Mucosa of stomach (tissue), 1 donor: ENCODE data around the gene ELMO1.

Source experiments
- H3K27me3 ChIP-seq: one replicate; pipeline ENCODE4 v1.7.0; 2013; ENCODE audit warnings: mild to moderate bottlenecking, low read length; ENCODE audit not compliant: control insufficient read depth, insufficient read depth
- H3K36me3 ChIP-seq: one replicate; pipeline ENCODE4 v1.7.0; 2013; ENCODE audit warnings: low read length; ENCODE audit not compliant: control insufficient read depth, insufficient read depth
- H3K4me1 ChIP-seq: one replicate; pipeline ENCODE4 v1.7.0; 2013; ENCODE audit warnings: mild to moderate bottlenecking, low read length; ENCODE audit not compliant: control insufficient read depth, insufficient read depth
- H3K4me3 ChIP-seq: one replicate; pipeline ENCODE4 v1.7.0; 2013; ENCODE audit warnings: low read length
- H3K9ac ChIP-seq: one replicate; pipeline ENCODE4 v1.7.0; 2013; ENCODE audit warnings: mild to moderate bottlenecking, low read length, moderate library complexity
- H3K9me3 ChIP-seq: one replicate; pipeline ENCODE4 v1.7.0; 2013; ENCODE audit warnings: mild to moderate bottlenecking, low read length, moderate library complexity; ENCODE audit not compliant: control insufficient read depth
- donor health status: Pancreatic carcinoma.

The ELMO1 gene

DNA sequence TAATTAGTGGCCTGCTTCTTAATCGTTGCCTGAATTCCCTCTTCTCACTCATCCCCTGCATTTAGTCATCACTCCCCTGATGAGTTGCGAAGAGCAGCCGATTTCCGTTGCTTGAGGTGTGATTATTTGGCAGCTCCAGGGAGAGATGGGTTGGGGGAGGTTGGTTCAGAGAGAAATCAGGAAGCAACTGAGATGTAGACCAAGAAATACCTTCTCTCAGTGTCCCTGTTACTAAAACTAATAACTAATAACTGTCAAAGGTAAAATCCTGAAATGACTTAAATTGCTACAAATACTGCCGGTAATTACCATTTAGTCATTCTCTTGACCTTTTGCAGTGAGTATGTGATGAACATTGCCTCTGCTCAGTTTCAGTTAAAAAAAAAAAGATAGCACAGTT lies 76.9 kb downstream of the ELMO1 start:
- Histone ChIP-seq H3K4me3 (no peak overlapping the region), H3K27me3 (no peaks in the 10 kb centered on the region), H3K36me3 (no peaks in the 10 kb centered on the region), H3K9me3 (no peaks in the 10 kb centered on the region), H3K4me1 (no peaks in the 10 kb centered on the region), H3K9ac (no peak overlapping the region)

DNA sequence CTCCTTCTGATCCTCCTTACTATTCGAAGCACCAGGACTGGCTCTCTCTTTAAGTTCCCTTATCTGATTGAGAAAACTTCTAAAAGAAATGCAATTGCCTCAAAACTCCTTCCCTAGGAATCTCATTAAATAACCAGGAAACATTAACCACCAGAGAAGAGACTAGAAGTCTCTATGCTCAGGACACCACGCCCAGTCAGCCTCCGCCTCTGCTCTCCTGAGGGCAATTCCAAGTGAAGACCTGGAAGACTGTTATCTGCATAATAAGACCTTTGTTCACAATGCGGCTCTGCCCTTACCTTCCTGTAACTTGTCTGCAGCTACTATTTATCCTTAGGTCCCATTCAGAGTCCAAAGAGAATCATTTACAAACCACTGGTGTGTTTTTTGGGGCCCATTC lies 78.8 kb downstream of the ELMO1 start:
- no peaks in the 10 kb centered on the region for H3K36me3 ChIP-seq
- no peak overlapping the region for H3K9ac ChIP-seq

DNA sequence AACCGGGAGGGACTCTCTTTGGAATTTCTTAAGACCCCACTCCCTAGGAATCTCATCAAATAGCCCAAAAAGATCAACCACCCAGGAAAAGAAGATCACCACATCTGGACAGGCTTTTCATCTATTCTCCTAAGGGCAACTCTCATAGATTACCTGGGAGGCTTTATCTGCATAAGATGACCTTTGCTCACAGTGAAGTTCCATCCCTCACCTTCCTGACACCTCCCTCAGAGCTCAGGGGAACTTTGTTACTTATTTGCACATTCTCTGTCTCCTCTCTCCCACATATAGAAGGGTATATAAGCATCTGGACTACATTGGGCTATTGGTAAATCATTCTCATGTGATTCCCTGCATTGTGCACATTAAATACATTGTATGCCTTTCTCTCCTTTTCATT lies 80.1 kb downstream of the ELMO1 start:
- Histone ChIP-seq H3K36me3 (no peaks in the 10 kb centered on the region), H3K27me3 (no peaks in the 10 kb centered on the region), H3K9me3 (no peaks in the 10 kb centered on the region), H3K4me1 (no peaks in the 10 kb centered on the region), H3K4me3 (no peak overlapping the region), H3K9ac (no peak overlapping the region)

More for the DNA sequence above, 78.8 kb downstream of the ELMO1 start:
- Histone ChIP-seq H3K4me1 (no peaks in the 10 kb centered on the region), H3K9me3 (no peaks in the 10 kb centered on the region), H3K4me3 (no peak overlapping the region), H3K27me3 (no peaks in the 10 kb centered on the region)

DNA sequence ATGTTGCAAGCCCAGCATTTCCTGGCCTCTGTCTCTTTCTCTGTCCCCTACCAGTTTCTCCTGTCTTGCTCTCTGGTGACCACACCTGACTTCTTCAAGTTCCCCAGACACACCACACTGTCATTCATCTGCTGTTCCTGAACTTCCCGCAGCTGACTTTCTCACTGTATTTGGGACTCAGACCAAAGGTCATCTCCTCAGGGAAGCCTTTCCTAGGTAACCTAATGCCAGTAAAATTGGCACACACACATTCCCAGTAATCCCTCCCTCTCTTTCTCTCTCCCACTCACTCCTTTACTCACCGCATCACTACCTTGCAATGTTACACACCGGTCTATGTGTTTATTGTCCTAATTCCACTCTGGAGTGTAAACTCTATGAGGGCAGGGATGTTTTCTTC lies 81.7 kb downstream of the ELMO1 start:
- H3K4me3 ChIP-seq: no peak overlapping the region
- no peaks in the 10 kb centered on the region for H3K9me3 ChIP-seq
- H3K9ac ChIP-seq: no peak overlapping the region
- no peaks in the 10 kb centered on the region for H3K36me3 ChIP-seq
- H3K4me1 ChIP-seq: no peaks in the 10 kb centered on the region
- no peaks in the 10 kb centered on the region for H3K27me3 ChIP-seq

DNA sequence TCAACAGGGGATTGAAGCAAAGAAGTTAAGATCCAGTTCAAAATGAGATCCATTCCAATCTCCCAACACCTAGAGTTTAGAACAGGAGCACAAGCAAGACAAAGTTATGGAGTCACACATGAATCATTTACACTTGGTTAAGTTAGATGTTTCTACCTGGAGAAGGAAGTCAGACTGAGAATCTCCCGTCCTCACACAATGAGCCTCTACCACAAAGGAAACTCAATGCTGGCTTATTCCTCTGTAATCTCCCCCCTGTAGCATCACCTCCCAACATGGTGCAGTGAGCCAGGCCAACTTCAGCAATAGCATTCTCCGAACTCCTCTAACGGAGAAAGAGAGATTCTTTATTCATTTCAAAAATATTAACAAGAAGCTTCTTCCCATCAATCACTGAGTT lies 82.2 kb downstream of the ELMO1 start:
- H3K9me3 ChIP-seq: no peaks in the 10 kb centered on the region
- no peaks in the 10 kb centered on the region for H3K27me3 ChIP-seq
- H3K36me3 ChIP-seq: no peaks in the 10 kb centered on the region
- no peaks in the 10 kb centered on the region for H3K4me1 ChIP-seq
- no peak overlapping the region for H3K4me3 ChIP-seq
- H3K9ac ChIP-seq: no peak overlapping the region

DNA sequence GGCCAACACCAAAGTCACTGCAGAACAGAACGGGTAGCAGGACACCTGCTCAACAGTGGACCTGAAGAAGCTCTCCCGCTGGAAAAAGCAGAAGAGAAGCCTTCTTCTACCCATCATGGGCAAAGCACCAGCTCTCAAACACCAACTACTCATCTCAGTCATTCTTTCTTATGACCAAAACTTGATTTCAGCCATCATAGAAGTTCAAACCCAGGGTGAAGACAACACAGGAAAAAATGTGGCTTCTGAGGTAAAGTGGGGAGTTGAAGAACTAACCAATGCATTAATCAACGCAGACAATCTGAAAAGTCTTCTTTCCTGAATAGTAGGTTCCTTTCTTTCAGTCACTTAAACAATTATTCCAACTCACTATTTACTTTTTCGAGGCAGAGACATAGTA lies 83.3 kb downstream of the ELMO1 start:
- no peak overlapping the region for H3K9ac ChIP-seq
- H3K36me3 ChIP-seq: no peaks in the 10 kb centered on the region
- no peak overlapping the region for H3K4me3 ChIP-seq
- H3K9me3 ChIP-seq: no peaks in the 10 kb centered on the region
- H3K27me3 ChIP-seq: no peaks in the 10 kb centered on the region
- no peaks in the 10 kb centered on the region for H3K4me1 ChIP-seq

DNA sequence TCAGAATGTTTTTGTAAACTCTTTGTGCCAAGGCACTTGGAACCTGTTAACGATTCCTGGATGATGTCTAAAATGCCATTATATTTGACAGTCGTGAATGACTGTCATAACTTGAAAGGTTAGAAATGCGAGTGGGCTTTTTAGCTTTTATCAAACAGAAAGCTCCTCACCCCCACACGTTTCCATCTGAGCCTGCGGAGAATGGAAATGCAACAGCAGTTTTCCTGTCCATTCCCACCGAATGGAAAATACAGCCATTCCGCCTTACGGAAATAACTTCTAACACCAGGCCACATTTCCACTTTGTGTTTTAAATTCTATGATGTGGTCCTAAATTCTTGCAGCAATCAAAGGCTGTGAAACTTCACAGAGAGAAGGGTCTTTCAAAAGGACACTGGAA lies 83.8 kb downstream of the ELMO1 start:
- Histone ChIP-seq H3K4me3 (no peak overlapping the region), H3K27me3 (no peaks in the 10 kb centered on the region), H3K9me3 (no peaks in the 10 kb centered on the region), H3K4me1 (no peaks in the 10 kb centered on the region), H3K9ac (no peak overlapping the region), H3K36me3 (no peaks in the 10 kb centered on the region)

DNA sequence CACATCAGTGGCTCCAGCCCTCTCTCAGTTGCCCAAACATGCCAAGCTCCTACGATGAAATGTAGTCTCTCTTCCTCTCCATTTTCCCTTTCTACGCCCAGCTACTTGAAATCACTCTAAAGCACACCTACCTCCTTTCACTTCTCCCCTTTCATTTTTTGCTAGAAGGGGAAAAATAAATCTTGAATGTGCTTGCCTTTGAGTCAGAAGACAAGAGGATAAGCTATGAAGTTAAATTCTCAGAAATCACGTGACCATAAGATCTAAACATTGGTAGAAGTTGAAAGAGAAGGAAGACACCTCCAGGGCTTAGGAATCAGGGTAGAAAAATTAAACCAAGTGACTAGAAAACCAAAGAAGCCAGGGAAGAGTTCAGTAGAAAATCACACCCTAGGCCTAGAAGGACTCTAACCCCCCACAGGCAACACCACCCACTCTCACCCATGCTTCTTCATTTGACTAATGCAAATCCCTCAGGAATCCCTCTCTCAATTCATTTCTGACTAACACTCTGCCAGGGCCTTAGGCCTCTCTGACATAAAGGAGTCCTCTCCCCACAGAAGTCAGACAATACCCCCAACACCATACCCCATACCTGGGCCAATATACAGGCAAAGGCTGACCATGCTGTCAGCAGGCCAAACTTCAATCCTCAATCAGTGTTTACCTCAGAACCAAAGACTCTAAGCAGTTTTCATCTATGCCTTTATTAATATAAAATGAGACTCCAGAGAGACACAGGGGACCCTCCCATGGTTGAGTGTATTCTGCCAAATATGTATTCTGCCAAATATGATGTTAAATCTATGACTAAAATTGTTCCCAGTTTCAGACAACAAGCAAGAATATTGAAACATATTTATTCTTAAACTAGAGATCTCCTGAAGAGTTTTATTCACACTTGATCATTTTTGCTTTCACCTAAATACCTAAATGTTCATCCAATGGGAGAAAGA lies 84.8 kb downstream of the ELMO1 start:
- H3K36me3 ChIP-seq: no peaks in the 10 kb centered on the region
- no peak overlapping the region for H3K9ac ChIP-seq
- H3K4me1 ChIP-seq: no peaks in the 10 kb centered on the region
- no peak overlapping the region for H3K4me3 ChIP-seq
- H3K9me3 ChIP-seq: no peaks in the 10 kb centered on the region
- H3K27me3 ChIP-seq: no peaks in the 10 kb centered on the region

DNA sequence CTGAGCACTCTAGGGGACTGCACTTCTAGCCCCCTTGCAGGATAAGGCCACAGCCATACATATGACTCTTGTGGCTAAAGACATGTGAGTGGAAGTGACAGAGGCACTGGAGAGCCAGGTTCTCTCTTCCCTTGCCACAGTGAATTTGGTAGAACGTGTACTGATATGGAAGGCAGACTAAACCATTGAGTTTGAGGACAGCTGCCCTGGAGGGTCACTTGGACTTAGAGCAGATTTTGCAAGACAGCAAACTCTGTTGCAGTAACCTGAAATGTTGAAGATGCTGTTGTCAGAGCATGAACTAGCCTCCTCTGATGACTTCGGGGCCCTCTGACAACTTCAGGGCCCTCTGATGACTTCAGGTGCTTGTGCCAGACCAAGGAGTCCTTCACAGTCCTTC lies 85.9 kb downstream of the ELMO1 start:
- Histone ChIP-seq H3K4me1 (no peaks in the 10 kb centered on the region), H3K4me3 (no peak overlapping the region), H3K36me3 (no peaks in the 10 kb centered on the region), H3K27me3 (no peaks in the 10 kb centered on the region), H3K9me3 (no peaks in the 10 kb centered on the region), H3K9ac (no peak overlapping the region)

DNA sequence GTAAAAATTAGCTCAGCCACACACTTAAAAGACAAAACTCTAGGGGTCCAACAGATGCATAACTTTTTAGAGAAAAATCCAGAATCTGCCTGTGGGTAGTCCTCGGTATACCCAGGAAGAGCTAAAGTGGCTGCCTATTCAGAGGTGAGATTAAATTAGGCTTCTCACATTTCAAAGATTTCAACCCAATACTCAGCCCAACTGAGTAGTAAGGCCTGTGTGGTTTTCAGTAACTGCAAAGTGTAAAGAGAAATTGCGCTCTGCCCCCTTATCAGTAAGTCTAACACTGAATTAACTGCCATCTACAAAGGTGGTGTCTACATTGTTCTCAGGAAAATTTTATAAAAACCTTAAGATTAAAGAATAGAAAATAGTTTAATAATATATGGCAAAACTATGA lies 88.2 kb downstream of the ELMO1 start:
- H3K4me3 ChIP-seq: no peak overlapping the region
- no peaks in the 10 kb centered on the region for H3K9me3 ChIP-seq
- H3K36me3 ChIP-seq: no peaks in the 10 kb centered on the region
- no peaks in the 10 kb centered on the region for H3K27me3 ChIP-seq
- H3K9ac ChIP-seq: no peak overlapping the region
- no peaks in the 10 kb centered on the region for H3K4me1 ChIP-seq

DNA sequence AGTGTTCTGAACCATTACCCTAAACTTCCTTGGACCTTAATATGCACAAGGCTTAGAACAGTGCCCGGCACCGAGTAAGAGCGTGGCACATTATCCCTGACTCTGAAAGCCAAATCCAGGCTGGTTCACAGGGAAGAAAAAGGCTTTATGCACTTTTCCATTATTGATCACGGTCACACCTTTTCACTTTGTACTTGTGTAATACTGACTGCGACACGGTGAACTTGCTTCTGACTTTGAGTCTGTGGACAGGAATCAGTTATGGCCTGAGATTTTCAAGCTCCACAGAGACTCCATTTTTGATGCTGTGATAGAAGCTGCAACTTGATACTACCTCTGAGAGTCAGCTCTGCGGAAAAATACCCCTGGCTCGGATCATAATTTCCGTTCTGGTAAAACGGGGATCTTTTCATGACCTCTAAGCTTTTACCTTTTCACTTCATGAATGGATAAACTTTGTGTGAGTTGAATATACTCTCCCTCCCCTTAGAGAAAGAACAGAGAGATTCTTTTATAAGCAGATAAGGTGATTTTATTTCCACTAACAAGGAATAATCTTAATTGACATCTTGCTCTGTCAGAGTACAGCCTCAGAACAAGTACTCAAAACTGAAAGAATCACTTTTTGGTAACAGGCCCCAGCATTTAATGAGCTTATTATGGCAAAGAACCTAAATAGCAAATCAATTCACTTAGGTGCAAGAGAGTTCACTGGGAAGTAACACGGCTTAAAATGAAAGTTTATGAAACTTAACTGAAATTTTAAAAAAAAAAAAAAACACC lies 88.8 kb downstream of the ELMO1 start:
- Histone ChIP-seq H3K36me3 (no peaks in the 10 kb centered on the region), H3K27me3 (no peaks in the 10 kb centered on the region), H3K4me1 (no peaks in the 10 kb centered on the region), H3K9ac (no peak overlapping the region), H3K4me3 (no peak overlapping the region), H3K9me3 (no peaks in the 10 kb centered on the region)

DNA sequence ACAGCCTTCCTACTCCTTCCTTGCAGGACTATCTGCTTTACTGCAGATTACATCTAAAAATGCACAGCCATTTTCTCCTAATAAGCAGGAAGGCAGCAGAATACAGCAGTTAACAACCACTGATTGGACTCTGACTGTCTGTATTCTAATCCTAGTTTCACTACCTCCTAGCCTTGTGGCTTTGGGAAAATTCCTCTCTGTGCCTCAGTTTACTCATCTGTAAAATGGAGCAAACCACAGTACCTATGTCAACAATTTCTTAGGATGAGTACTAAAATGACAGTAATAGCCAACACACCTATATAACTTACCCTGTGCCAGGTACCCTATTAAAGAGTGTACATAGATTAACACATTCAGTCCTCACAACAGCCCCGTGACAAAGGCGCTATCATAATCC lies 89.5 kb downstream of the ELMO1 start:
- Histone ChIP-seq H3K9me3 (no peaks in the 10 kb centered on the region), H3K4me3 (no peak overlapping the region), H3K27me3 (no peaks in the 10 kb centered on the region), H3K4me1 (no peaks in the 10 kb centered on the region), H3K9ac (no peak overlapping the region), H3K36me3 (no peaks in the 10 kb centered on the region)
